Choroid plexus epithelial cell (primary cell): ENCODE data around the gene THSD7B.

Experiments
- DNase-seq: peaks from one replicate; pipeline ENCODE4 v3.0.0-alpha.2; 2010; ENCODE audit warnings: low read depth
- H3K4me3 ChIP-seq: 2 replicates; pipeline ENCODE4 v1.5.1; 2011; ENCODE audit warnings: low read depth, mild to moderate bottlenecking, control low read depth, low read length, moderate library complexity
- CTCF ChIP-seq: conservative IDR thresholded peaks from 2 replicates; pipeline ENCODE4 v1.5.1; 2011; ENCODE audit warnings: low read depth, mild to moderate bottlenecking, control low read depth, inconsistent platforms, low read length, moderate library complexity

The THSD7B gene

DNA sequence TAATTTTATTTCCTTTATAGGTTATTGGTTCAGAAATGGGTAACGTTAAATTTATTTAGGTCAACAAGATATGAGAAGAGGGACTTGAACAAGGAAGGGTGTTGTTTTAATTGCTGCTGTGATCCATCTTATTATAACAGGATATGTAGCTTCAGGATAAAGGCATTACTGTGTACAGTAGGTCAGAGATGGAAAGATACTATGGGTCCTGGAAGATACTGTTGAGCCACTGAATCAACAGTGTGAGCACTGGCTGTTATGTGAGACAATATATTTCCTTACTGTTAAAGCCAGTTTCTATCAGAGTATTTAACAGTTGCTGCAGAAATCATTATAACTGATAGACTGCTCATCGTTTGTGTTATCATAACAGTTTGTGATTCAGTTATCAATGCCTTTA is 414.7 kb downstream of the THSD7B start:
- no peak overlapping the region for H3K4me3 ChIP-seq
- no peak for DNase-seq
- no peak for TF ChIP-seq CTCF

- no peak overlapping the region for H3K4me3 ChIP-seq
- no peak for DNase-seq
- TF ChIP-seq CTCF = no peak
Observed at GRCh38 chr2:137181370-137181769, 416.0 kb downstream of the THSD7B start.

GRCh38 chr2:137182071-137182470 is 416.7 kb downstream of the THSD7B start:
- H3K4me3 ChIP-seq = no peak overlapping the region
- no peak for DNase-seq
- TF ChIP-seq CTCF = no peak

- no peak for DNase-seq
- no peak for TF ChIP-seq CTCF
- H3K4me3 ChIP-seq = no peak overlapping the region
Observed at GRCh38 chr2:137183206-137183898, 418.0 kb downstream of the THSD7B start.

DNA sequence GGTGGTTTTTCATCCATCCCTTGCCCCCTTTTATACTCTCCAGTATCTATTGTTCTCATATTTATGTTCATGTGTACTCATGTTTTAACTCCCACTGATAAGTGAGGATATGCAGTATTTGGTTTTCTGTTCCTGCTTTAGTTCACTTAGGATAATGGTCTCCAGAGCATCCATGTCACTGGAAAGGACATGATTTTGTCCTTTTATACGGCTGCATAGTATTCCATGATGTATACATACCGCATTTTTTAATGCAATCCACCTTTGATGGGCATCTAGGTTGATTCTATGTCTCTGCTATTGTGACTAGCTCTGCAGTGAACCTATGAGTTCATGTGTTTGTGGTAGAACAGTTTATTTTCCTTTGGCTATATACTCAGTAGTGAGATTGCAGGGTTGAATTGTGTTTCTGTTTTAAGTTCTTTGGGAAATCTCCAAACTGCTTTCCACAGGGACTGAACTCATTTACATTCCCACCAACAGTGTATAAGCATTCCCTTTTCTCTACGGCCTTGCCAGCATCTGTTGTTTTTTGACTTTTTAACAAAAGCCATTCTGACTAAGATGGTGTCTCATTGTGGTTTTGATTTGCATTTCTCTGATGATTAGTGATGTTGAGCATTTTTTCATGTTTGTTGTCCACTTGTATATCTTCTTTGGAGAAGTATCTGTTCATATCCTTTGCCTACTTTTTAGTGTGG is 420.2 kb downstream of the THSD7B start:
- no peak overlapping the region for H3K4me3 ChIP-seq
- TF ChIP-seq CTCF = no peak
- no peak for DNase-seq

DNA sequence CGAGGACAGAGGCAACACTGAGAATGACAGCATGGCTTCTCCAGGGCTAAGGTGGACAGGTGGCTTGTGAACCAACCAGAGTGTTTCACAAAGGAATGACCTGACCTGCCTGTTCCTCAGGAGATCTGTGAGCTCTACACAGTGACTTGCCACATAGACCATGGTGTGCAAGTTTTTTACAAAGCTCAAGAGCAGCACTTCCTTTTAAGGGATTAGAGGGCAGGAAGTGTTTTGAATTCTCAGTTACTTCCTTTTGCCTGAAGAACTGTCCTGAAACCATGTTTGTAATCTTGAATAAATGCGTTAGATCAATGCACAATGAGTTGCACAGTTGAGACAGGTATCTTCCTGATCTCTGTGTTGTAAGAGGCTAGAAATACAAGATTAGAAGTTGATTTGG is 421.9 kb downstream of the THSD7B start:
- TF ChIP-seq CTCF = no peak
- DNase-seq = no peak
- H3K4me3 ChIP-seq = no peak overlapping the region
